HepG2 (cell line): ENCODE data around the gene SERPINA6.

Experiments
- CREB1 ChIP-seq, 2 experiments: fragments of 450-650 bp in 1 of 2; IDR thresholded peaks; 2 replicates each; pipeline ENCODE4 v1.6.1; 2016 to 2017; ENCODE audit warnings: control low read depth in 1 of 2, mild to moderate bottlenecking in 1 of 2, missing compliant biosample characterization in 1 of 2, missing genetic modification characterization in 1 of 2
- POLR2A ChIP-seq, 2 experiments: IDR thresholded peaks; 2 replicates each; pipeline ENCODE4 v1.6.1; 2011; ENCODE audit warnings: low read depth in 2 of 2, low read length in 2 of 2, mild to moderate bottlenecking in 1 of 2, moderate library complexity in 1 of 2; ENCODE audit not compliant: insufficient read depth in 1 of 2
- SP2 ChIP-seq: sonication (generic); formaldehyde crosslinking; IDR thresholded peaks from 2 replicates; pipeline ENCODE4 v1.5.1; 2020; ENCODE audit warnings: mild to moderate bottlenecking, missing genetic modification reagents
- SRSF4 ChIP-seq: fragments of 200-400 bp; formaldehyde crosslinking; IDR thresholded peaks from one replicate; pipeline ENCODE4 v1.6.1; 2018; ENCODE audit warnings: mild to moderate bottlenecking, low read depth, low read length, moderate library complexity; ENCODE audit not compliant: poor library complexity, severe bottlenecking
- ZNF557 ChIP-seq: sonication (generic); formaldehyde crosslinking; IDR thresholded peaks from 2 replicates; pipeline ENCODE4 v1.4.0; 2020; ENCODE audit warnings: missing genetic modification reagents
- TF ChIP-seq, protein P1 (sequence below): sonication (generic); formaldehyde crosslinking; IDR thresholded peaks from 2 replicates; pipeline ENCODE4 v1.4.0; 2020; ENCODE audit warnings: mild to moderate bottlenecking, missing genetic modification reagents, borderline replicate concordance

- TF ChIP-seq, protein P1, sequence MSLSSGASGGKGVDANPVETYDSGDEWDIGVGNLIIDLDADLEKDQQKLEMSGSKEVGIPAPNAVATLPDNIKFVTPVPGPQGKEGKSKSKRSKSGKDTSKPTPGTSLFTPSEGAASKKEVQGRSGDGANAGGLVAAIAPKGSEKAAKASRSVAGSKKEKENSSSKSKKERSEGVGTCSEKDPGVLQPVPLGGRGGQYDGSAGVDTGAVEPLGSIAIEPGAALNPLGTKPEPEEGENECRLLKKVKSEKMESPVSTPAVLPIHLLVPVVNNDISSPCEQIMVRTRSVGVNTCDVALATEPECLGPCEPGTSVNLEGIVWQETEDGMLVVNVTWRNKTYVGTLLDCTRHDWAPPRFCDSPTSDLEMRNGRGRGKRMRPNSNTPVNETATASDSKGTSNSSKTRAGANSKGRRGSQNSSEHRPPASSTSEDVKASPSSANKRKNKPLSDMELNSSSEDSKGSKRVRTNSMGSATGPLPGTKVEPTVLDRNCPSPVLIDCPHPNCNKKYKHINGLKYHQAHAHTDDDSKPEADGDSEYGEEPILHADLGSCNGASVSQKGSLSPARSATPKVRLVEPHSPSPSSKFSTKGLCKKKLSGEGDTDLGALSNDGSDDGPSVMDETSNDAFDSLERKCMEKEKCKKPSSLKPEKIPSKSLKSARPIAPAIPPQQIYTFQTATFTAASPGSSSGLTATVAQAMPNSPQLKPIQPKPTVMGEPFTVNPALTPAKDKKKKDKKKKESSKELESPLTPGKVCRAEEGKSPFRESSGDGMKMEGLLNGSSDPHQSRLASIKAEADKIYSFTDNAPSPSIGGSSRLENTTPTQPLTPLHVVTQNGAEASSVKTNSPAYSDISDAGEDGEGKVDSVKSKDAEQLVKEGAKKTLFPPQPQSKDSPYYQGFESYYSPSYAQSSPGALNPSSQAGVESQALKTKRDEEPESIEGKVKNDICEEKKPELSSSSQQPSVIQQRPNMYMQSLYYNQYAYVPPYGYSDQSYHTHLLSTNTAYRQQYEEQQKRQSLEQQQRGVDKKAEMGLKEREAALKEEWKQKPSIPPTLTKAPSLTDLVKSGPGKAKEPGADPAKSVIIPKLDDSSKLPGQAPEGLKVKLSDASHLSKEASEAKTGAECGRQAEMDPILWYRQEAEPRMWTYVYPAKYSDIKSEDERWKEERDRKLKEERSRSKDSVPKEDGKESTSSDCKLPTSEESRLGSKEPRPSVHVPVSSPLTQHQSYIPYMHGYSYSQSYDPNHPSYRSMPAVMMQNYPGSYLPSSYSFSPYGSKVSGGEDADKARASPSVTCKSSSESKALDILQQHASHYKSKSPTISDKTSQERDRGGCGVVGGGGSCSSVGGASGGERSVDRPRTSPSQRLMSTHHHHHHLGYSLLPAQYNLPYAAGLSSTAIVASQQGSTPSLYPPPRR (CRISPR knock-in tag): no peak
- TF ChIP-seq SRSF4 (no peak), CREB1 (IDR thresholded peaks at IDR 0.05) (no peak), CREB1 (CRISPR knock-in tag; IDR thresholded peaks at IDR 0.05) (no peak), ZNF557 (no peak), POLR2A (IDR thresholded peaks at IDR 0.05; ENCODE audit: insufficient read depth in 1 of 2, low read depth in 2 of 2, low read length in 2 of 2) (no peak), SP2 (CRISPR knock-in tag) (no peak)
Observed at GRCh38 chr14:94310248-94310647, 12.9 kb downstream of the SERPINA6 start.
